Left kidney (tissue), 2 donors: ENCODE measurements around the gene BCL2. TPM values are rescaled to one million over a fixed set of nuclear protein-coding genes. Genes with fewer than 3 reads are reported as not detected.
A peak's percentile ranks its signal among the peaks of the same experiment; 100 is the strongest.

Source experiments
- DNase-seq: peaks from one replicate; pipeline ENCODE4 v3.0.0-alpha.2; 2013
- polyA plus RNA-seq: library from polyadenylated mRNA; unstranded; fragments of 120-200 nt; gene quantifications from one replicate; pipeline ENCODE4 v1.2.1, GENCODE V29; 2013; ENCODE audit not compliant: insufficient read length

The BCL2 gene
- polyA plus RNA-seq, 1 donor, result 25.2 TPM

- no peak for DNase-seq
Measured at GRCh38 chr18:63331105-63331504, 11.5 kb upstream of the BCL2 start.

- no peak for DNase-seq
Measured at GRCh38 chr18:63329431-63330145, 10.0 kb upstream of the BCL2 start.

GRCh38 chr18:63326011-63326410, 6.4 kb upstream of the BCL2 start:
- no peak for DNase-seq

- DNase-seq, result no peak
Measured at GRCh38 chr18:63325086-63325686, 5.6 kb upstream of the BCL2 start.

- peak; percentile 74 for DNase-seq
Measured at GRCh38 chr18:63322908-63323634, 3.5 kb upstream of the BCL2 start.

- DNase-seq, result no peak
Measured at GRCh38 chr18:63322206-63322605, 2.6 kb upstream of the BCL2 start.

GRCh38 chr18:63321291-63321690, 1.7 kb upstream of the BCL2 start:
- no peak for DNase-seq

- no peak for DNase-seq
Measured at GRCh38 chr18:63320975-63321265, 1.4 kb upstream of the BCL2 start.

- DNase-seq, result peak; percentile 82
Measured at GRCh38 chr18:63320123-63320974, 780 bp upstream of the BCL2 start.

- DNase-seq, result no peak
Measured at GRCh38 chr18:63318889-63319382, 633 bp downstream of the BCL2 start.

- DNase-seq, result peak; percentile 80
Measured at GRCh38 chr18:63317982-63318888, 1.3 kb downstream of the BCL2 start.

- no peak for DNase-seq
Measured at GRCh38 chr18:63317556-63317946, 2.0 kb downstream of the BCL2 start.

- DNase-seq, result no peak
Measured at GRCh38 chr18:63316612-63317555, 2.7 kb downstream of the BCL2 start.

- no peak for DNase-seq
Measured at GRCh38 chr18:63315876-63316275, 3.7 kb downstream of the BCL2 start.

- no peak for DNase-seq
Measured at GRCh38 chr18:63315131-63315662, 4.4 kb downstream of the BCL2 start.

- DNase-seq, result no peak
Measured at GRCh38 chr18:63314062-63314790, 5.3 kb downstream of the BCL2 start.

GRCh38 chr18:63313396-63313917, 6.1 kb downstream of the BCL2 start:
- DNase-seq, result no peak

GRCh38 chr18:63312737-63313395, 6.7 kb downstream of the BCL2 start:
- DNase-seq, result no peak
